HEK293 (cell line): ENCODE measurements around the gene XYLT2.

Experiments
- MYNN ChIP-seq: fragments of 450-650 bp; formaldehyde crosslinking; IDR thresholded peaks from 2 replicates; pipeline ENCODE4 v1.5.1; 2016; ENCODE audit warnings: missing biosample characterization, missing genetic modification characterization, borderline replicate concordance
- SCRT1 ChIP-seq: fragments of 450-650 bp; formaldehyde crosslinking; IDR thresholded peaks from 2 replicates; pipeline ENCODE4 v1.5.1; 2016; ENCODE audit warnings: missing biosample characterization, missing genetic modification characterization, borderline replicate concordance
- ZFP41 ChIP-seq: fragments of 450-650 bp; formaldehyde crosslinking; IDR thresholded peaks from 2 replicates; pipeline ENCODE4 v1.5.1; 2016; ENCODE audit warnings: missing biosample characterization, missing genetic modification characterization, borderline replicate concordance
- ZNF114 ChIP-seq: fragments of 450-650 bp; formaldehyde crosslinking; IDR thresholded peaks from 2 replicates; pipeline ENCODE4 v1.5.0; 2017; ENCODE audit warnings: missing biosample characterization, missing genetic modification characterization
- ZNF133 ChIP-seq: fragments of 450-650 bp; formaldehyde crosslinking; IDR thresholded peaks from 2 replicates; pipeline ENCODE4 v1.5.1; 2016; ENCODE audit warnings: missing biosample characterization, missing genetic modification characterization
- ZNF16 ChIP-seq: fragments of 450-650 bp; formaldehyde crosslinking; IDR thresholded peaks from 2 replicates; pipeline ENCODE4 v1.5.1; 2016; ENCODE audit warnings: low read depth, missing biosample characterization, missing genetic modification characterization
- ZNF324 ChIP-seq: fragments of 450-650 bp; formaldehyde crosslinking; IDR thresholded peaks from 2 replicates; pipeline ENCODE4 v1.5.1; 2016; ENCODE audit warnings: missing biosample characterization, missing genetic modification characterization
- ZNF473 ChIP-seq: fragments of 450-650 bp; formaldehyde crosslinking; IDR thresholded peaks from 2 replicates; pipeline ENCODE4 v1.5.1; 2017; ENCODE audit warnings: missing biosample characterization, missing genetic modification characterization
- ZNF521 ChIP-seq: fragments of 450-650 bp; formaldehyde crosslinking; IDR thresholded peaks from 2 replicates; pipeline ENCODE4 v1.5.1; 2017; ENCODE audit warnings: missing biosample characterization, mild to moderate bottlenecking, missing genetic modification characterization
- ZNF530 ChIP-seq: fragments of 450-650 bp; formaldehyde crosslinking; IDR thresholded peaks from 2 replicates; pipeline ENCODE4 v1.5.1; 2016; ENCODE audit warnings: low read depth, missing biosample characterization, missing genetic modification characterization
- ZNF560 ChIP-seq: fragments of 450-650 bp; formaldehyde crosslinking; IDR thresholded peaks from 2 replicates; pipeline ENCODE4 v1.5.1; 2017; ENCODE audit warnings: missing biosample characterization, missing genetic modification characterization, borderline replicate concordance
- ZNF660 ChIP-seq: fragments of 450-650 bp; IDR thresholded peaks from 2 replicates; pipeline ENCODE4 v1.5.1; 2018; ENCODE audit warnings: missing biosample characterization, mild to moderate bottlenecking, missing genetic modification characterization
- ZNF776 ChIP-seq: fragments of 450-650 bp; formaldehyde crosslinking; IDR thresholded peaks from 2 replicates; pipeline ENCODE4 v1.5.0; 2017; ENCODE audit warnings: missing biosample characterization, missing genetic modification characterization, borderline replicate concordance
- ZNF830 ChIP-seq: fragments of 450-650 bp; IDR thresholded peaks from 2 replicates; pipeline ENCODE4 v1.5.0; 2018; ENCODE audit warnings: missing biosample characterization, missing genetic modification characterization, low read depth, mild to moderate bottlenecking, moderate library complexity
- TF ChIP-seq, protein P1 (sequence below): fragments of 450-650 bp; formaldehyde crosslinking; IDR thresholded peaks from 2 replicates; pipeline ENCODE4 v1.5.1; 2016; ENCODE audit warnings: missing biosample characterization, missing genetic modification characterization
- TF ChIP-seq, protein P2 (sequence below): fragments of 450-650 bp; formaldehyde crosslinking; IDR thresholded peaks from 2 replicates; pipeline ENCODE4 v1.5.1; 2016; ENCODE audit warnings: missing biosample characterization, missing genetic modification characterization, low read depth
- TF ChIP-seq, protein P3 (sequence below): fragments of 450-650 bp; formaldehyde crosslinking; IDR thresholded peaks from 2 replicates; pipeline ENCODE4 v1.5.1; 2016; ENCODE audit warnings: missing biosample characterization, missing genetic modification characterization
- TF ChIP-seq, protein P4 (sequence below): fragments of 450-650 bp; IDR thresholded peaks from 2 replicates; pipeline ENCODE4 v1.5.1; 2018; ENCODE audit warnings: missing biosample characterization, missing genetic modification characterization
- TF ChIP-seq, protein P5 (sequence below): fragments of 450-650 bp; formaldehyde crosslinking; IDR thresholded peaks from 2 replicates; pipeline ENCODE4 v1.5.1; 2016; ENCODE audit warnings: missing biosample characterization, missing genetic modification characterization
- TF ChIP-seq, protein P6 (sequence below): fragments of 450-650 bp; IDR thresholded peaks from 2 replicates; pipeline ENCODE4 v1.5.1; 2018; ENCODE audit warnings: missing biosample characterization, mild to moderate bottlenecking, missing genetic modification characterization
- TF ChIP-seq, protein P7 (sequence below): fragments of 450-650 bp; formaldehyde crosslinking; IDR thresholded peaks from 2 replicates; pipeline ENCODE4 v1.5.0; 2017; ENCODE audit warnings: missing biosample characterization, missing genetic modification characterization, borderline replicate concordance
- TF ChIP-seq, protein P8 (sequence below): IDR thresholded peaks from 2 replicates; pipeline ENCODE4 v1.6.1; 2011; ENCODE audit warnings: mild to moderate bottlenecking, low read depth, low read length, borderline replicate concordance

The XYLT2 gene

DNA sequence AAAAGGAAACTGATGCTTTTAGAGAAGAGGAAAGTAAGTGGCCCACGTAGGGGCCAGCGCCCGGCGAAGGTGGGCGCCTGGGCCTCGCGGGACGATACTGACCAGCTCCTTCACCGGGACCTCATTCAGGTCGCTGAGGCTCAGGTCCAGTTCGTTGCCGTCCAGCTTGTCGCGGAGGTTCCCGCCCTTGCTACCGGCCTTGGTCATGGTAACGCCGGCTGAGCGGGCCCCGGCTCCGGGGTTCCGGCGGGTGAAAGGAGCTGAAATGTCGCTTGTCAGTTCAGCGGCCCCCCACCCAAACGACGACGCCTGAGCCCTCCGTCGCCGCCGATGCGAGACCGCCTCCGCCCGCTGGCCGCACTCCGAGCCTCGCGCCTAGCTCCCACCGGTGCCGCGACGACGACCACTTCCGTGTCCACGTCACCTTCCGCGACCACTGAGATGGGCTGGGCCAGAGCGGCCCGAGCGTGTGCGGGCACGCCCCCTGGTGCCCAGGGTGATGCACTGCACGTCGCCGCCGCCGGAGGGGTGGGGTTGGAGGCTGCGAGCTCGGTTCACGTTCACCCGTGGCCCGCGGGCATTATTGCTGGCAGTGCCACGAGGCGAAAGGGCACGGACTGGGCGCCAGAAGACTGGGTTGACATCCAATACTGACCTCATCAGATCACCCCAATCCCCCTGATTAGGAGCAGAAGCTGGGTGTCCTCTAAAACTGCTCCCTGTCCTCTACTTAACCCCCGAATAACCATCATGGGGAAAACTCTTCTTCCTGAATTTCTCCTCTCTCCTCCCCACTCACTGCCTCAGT lies 51.4 kb downstream of the XYLT2 start, which contains the start of gene LRRC59 (continued):
- TF ChIP-seq, protein P1, sequence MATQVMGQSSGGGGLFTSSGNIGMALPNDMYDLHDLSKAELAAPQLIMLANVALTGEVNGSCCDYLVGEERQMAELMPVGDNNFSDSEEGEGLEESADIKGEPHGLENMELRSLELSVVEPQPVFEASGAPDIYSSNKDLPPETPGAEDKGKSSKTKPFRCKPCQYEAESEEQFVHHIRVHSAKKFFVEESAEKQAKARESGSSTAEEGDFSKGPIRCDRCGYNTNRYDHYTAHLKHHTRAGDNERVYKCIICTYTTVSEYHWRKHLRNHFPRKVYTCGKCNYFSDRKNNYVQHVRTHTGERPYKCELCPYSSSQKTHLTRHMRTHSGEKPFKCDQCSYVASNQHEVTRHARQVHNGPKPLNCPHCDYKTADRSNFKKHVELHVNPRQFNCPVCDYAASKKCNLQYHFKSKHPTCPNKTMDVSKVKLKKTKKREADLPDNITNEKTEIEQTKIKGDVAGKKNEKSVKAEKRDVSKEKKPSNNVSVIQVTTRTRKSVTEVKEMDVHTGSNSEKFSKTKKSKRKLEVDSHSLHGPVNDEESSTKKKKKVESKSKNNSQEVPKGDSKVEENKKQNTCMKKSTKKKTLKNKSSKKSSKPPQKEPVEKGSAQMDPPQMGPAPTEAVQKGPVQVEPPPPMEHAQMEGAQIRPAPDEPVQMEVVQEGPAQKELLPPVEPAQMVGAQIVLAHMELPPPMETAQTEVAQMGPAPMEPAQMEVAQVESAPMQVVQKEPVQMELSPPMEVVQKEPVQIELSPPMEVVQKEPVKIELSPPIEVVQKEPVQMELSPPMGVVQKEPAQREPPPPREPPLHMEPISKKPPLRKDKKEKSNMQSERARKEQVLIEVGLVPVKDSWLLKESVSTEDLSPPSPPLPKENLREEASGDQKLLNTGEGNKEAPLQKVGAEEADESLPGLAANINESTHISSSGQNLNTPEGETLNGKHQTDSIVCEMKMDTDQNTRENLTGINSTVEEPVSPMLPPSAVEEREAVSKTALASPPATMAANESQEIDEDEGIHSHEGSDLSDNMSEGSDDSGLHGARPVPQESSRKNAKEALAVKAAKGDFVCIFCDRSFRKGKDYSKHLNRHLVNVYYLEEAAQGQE (tag by site-specific recombination): peak; percentile 52; the same call in 1 of the 2 replicates
- TF ChIP-seq ZNF660 (peak; percentile 95), ZNF830 (tag by site-specific recombination) (no peak), ZNF560 (tag by site-specific recombination) (peak; percentile 38; the same call in 1 of the 2 replicates), MYNN (tag by site-specific recombination) (peak; percentile 43; the same call in 1 of the 2 replicates), ZNF473 (tag by site-specific recombination) (no peak), SCRT1 (no peak), ZNF776 (no peak), ZNF133 (no peak), ZNF324 (peak; percentile 99), ZNF521 (tag by site-specific recombination) (no peak), ZNF530 (tag by site-specific recombination) (no peak), ZNF16 (tag by site-specific recombination) (no peak), ZFP41 (tag by site-specific recombination) (no peak), ZNF114 (tag by site-specific recombination) (no peak)
- TF ChIP-seq, protein P2, sequence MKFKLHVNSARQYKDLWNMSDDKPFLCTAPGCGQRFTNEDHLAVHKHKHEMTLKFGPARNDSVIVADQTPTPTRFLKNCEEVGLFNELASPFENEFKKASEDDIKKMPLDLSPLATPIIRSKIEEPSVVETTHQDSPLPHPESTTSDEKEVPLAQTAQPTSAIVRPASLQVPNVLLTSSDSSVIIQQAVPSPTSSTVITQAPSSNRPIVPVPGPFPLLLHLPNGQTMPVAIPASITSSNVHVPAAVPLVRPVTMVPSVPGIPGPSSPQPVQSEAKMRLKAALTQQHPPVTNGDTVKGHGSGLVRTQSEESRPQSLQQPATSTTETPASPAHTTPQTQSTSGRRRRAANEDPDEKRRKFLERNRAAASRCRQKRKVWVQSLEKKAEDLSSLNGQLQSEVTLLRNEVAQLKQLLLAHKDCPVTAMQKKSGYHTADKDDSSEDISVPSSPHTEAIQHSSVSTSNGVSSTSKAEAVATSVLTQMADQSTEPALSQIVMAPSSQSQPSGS (tag by site-specific recombination): peak; percentile 91
- TF ChIP-seq, protein P3, sequence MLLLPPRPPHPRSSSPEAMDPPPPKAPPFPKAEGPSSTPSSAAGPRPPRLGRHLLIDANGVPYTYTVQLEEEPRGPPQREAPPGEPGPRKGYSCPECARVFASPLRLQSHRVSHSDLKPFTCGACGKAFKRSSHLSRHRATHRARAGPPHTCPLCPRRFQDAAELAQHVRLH (tag by site-specific recombination): peak; percentile 78; the same call in 1 of the 2 replicates
- TF ChIP-seq, protein P4, sequence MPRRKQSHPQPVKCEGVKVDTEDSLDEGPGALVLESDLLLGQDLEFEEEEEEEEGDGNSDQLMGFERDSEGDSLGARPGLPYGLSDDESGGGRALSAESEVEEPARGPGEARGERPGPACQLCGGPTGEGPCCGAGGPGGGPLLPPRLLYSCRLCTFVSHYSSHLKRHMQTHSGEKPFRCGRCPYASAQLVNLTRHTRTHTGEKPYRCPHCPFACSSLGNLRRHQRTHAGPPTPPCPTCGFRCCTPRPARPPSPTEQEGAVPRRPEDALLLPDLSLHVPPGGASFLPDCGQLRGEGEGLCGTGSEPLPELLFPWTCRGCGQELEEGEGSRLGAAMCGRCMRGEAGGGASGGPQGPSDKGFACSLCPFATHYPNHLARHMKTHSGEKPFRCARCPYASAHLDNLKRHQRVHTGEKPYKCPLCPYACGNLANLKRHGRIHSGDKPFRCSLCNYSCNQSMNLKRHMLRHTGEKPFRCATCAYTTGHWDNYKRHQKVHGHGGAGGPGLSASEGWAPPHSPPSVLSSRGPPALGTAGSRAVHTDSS (tag by site-specific recombination): no peak
- TF ChIP-seq, protein P5, sequence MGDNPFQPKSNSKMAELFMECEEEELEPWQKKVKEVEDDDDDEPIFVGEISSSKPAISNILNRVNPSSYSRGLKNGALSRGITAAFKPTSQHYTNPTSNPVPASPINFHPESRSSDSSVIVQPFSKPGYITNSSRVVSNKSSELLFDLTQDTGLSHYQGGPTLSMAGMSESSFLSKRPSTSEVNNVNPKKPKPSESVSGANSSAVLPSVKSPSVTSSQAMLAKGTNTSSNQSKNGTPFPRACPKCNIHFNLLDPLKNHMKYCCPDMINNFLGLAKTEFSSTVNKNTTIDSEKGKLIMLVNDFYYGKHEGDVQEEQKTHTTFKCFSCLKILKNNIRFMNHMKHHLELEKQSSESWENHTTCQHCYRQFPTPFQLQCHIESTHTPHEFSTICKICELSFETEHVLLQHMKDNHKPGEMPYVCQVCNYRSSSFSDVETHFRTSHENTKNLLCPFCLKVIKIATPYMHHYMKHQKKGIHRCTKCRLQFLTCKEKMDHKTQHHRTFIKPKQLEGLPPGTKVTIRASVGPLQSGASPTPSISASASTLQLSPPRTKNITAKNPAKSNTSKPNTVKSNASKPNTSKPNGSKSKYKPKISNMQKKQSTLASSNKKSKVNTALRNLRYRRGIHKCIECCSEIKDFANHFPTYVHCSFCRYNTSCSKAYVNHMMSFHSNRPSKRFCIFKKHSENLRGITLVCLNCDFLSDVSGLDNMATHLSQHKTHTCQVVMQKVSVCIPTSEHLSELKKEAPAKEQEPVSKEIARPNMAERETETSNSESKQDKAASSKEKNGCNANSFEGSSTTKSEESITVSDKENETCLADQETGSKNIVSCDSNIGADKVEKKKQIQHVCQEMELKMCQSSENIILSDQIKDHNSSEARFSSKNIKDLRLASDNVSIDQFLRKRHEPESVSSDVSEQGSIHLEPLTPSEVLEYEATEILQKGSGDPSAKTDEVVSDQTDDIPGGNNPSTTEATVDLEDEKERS (tag by site-specific recombination): no peak
- TF ChIP-seq, protein P6, sequence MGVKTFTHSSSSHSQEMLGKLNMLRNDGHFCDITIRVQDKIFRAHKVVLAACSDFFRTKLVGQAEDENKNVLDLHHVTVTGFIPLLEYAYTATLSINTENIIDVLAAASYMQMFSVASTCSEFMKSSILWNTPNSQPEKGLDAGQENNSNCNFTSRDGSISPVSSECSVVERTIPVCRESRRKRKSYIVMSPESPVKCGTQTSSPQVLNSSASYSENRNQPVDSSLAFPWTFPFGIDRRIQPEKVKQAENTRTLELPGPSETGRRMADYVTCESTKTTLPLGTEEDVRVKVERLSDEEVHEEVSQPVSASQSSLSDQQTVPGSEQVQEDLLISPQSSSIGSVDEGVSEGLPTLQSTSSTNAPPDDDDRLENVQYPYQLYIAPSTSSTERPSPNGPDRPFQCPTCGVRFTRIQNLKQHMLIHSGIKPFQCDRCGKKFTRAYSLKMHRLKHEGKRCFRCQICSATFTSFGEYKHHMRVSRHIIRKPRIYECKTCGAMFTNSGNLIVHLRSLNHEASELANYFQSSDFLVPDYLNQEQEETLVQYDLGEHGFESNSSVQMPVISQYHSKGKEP: no peak; the same call in 1 of the 2 replicates
- TF ChIP-seq, protein P7, sequence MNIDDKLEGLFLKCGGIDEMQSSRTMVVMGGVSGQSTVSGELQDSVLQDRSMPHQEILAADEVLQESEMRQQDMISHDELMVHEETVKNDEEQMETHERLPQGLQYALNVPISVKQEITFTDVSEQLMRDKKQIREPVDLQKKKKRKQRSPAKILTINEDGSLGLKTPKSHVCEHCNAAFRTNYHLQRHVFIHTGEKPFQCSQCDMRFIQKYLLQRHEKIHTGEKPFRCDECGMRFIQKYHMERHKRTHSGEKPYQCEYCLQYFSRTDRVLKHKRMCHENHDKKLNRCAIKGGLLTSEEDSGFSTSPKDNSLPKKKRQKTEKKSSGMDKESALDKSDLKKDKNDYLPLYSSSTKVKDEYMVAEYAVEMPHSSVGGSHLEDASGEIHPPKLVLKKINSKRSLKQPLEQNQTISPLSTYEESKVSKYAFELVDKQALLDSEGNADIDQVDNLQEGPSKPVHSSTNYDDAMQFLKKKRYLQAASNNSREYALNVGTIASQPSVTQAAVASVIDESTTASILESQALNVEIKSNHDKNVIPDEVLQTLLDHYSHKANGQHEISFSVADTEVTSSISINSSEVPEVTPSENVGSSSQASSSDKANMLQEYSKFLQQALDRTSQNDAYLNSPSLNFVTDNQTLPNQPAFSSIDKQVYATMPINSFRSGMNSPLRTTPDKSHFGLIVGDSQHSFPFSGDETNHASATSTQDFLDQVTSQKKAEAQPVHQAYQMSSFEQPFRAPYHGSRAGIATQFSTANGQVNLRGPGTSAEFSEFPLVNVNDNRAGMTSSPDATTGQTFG (tag by site-specific recombination): peak; percentile 95
- TF ChIP-seq, protein P8, sequence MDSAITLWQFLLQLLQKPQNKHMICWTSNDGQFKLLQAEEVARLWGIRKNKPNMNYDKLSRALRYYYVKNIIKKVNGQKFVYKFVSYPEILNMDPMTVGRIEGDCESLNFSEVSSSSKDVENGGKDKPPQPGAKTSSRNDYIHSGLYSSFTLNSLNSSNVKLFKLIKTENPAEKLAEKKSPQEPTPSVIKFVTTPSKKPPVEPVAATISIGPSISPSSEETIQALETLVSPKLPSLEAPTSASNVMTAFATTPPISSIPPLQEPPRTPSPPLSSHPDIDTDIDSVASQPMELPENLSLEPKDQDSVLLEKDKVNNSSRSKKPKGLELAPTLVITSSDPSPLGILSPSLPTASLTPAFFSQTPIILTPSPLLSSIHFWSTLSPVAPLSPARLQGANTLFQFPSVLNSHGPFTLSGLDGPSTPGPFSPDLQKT: no peak
